ENCODE measurements around the gene STAB1.

The STAB1 gene

GRCh38 chr3:52531860-52532516 lies 36.9 kb downstream of the STAB1 start:
- ChIA-PET POLR2A (interaction anchor here (0.6 to 2.0 kb wide), 4 partner anchors 22 to 816 kb away, joined by 3 to 7 read pairs (median 6); partner anchors contain the start of gene STAB1), CTCF (interaction anchor here (1.0 to 1.9 kb wide), 2 partner anchors 33 to 60 kb away, joined by 3 to 6 read pairs; no protein-coding TSS in a partner anchor)
- H3K27ac ChIP-seq (ENCODE audit: insufficient read depth in 1 of 2, low read depth in 1 of 2, low read length in 2 of 2, poor library complexity in 1 of 2, severe bottlenecking in 2 of 2): no peak overlapping the region
- H3K27me3 ChIP-seq (replicated peaks in 2 of 5; ENCODE audit: control insufficient read depth in 4 of 5, insufficient read depth in 5 of 5, low read length in 4 of 5): no peaks in the 10 kb centered on the region
- no peaks in the 10 kb centered on the region for H3K9me3 ChIP-seq (ENCODE audit: control extremely low read depth in 1 of 5, control insufficient read depth in 4 of 5, insufficient read depth in 2 of 5, low read depth in 1 of 5, low read length in 4 of 5)
- 87% methylated on average over 10 of the region's 14 CpGs for WGBS (ENCODE audit: insufficient coverage)
- peak overlapping the region in 2 of 7 experiments; percentile 68 to 75 for H3K4me3 ChIP-seq (ENCODE audit: control insufficient read depth in 1 of 7, extremely low read depth in 1 of 7, insufficient read depth in 4 of 7, low read depth in 2 of 7, low read length in 6 of 7)
- DNase-seq: no peak
- H3K36me3 ChIP-seq (ENCODE audit: control insufficient read depth in 4 of 4, insufficient read depth in 4 of 4, low read length in 3 of 4): peaks cover 5 to 35% (median 18%) of the 10 kb centered on the region in 4 experiments
- peaks cover 8 to 53% (median 37%) of the 10 kb centered on the region in 4 experiments for H3K4me1 ChIP-seq (ENCODE audit: control extremely low read depth in 1 of 4, control insufficient read depth in 4 of 4, insufficient read depth in 4 of 4, low read length in 3 of 4)

- Histone ChIP-seq H3K27me3 (replicated peaks in 2 of 5; ENCODE audit: control insufficient read depth in 4 of 5, insufficient read depth in 5 of 5, low read length in 4 of 5) (no peaks in the 10 kb centered on the region), H3K4me3 (ENCODE audit: control insufficient read depth in 1 of 7, extremely low read depth in 1 of 7, insufficient read depth in 4 of 7, low read depth in 2 of 7, low read length in 6 of 7) (peak overlapping the region in 6 of 7 experiments; percentile 42 to 75 (median 68)), H3K27ac (ENCODE audit: insufficient read depth in 1 of 2, low read depth in 1 of 2, low read length in 2 of 2, poor library complexity in 1 of 2, severe bottlenecking in 2 of 2) (no peak overlapping the region), H3K4me1 (ENCODE audit: control extremely low read depth in 1 of 4, control insufficient read depth in 4 of 4, insufficient read depth in 4 of 4, low read length in 3 of 4) (peaks cover 11 to 58% (median 42%) of the 10 kb centered on the region in 4 experiments), H3K9me3 (ENCODE audit: control extremely low read depth in 1 of 5, control insufficient read depth in 4 of 5, insufficient read depth in 2 of 5, low read depth in 1 of 5, low read length in 4 of 5) (no peaks in the 10 kb centered on the region), H3K36me3 (ENCODE audit: control insufficient read depth in 4 of 4, insufficient read depth in 4 of 4, low read length in 3 of 4) (peaks cover 5 to 31% (median 15%) of the 10 kb centered on the region in 4 experiments)
- peak; percentile 66 to 84 (median 81) for DNase-seq
- ChIA-PET POLR2A (interaction anchor here (0.6 to 2.0 kb wide), 3 partner anchors 21 to 42 kb away, joined by 6 to 7 read pairs (median 7); partner anchors contain the start of gene STAB1), CTCF (interaction anchor here (1.0 to 1.1 kb wide), 2 partner anchors 36 to 60 kb away, joined by 3 read pairs; no protein-coding TSS in a partner anchor)
- 17% methylated on average over 4 of the region's 5 CpGs for WGBS (ENCODE audit: insufficient coverage)
Measured at GRCh38 chr3:52532517-52532837, 37.3 kb downstream of the STAB1 start.

GRCh38 chr3:52532838-52533622 lies 37.9 kb downstream of the STAB1 start:
- H3K27me3 ChIP-seq (replicated peaks in 2 of 5; ENCODE audit: control insufficient read depth in 4 of 5, insufficient read depth in 5 of 5, low read length in 4 of 5): no peaks in the 10 kb centered on the region
- no peaks in the 10 kb centered on the region for H3K9me3 ChIP-seq (ENCODE audit: control extremely low read depth in 1 of 5, control insufficient read depth in 4 of 5, insufficient read depth in 2 of 5, low read depth in 1 of 5, low read length in 4 of 5)
- H3K36me3 ChIP-seq (ENCODE audit: control insufficient read depth in 4 of 4, insufficient read depth in 4 of 4, low read length in 3 of 4): peaks cover 2 to 31% (median 10%) of the 10 kb centered on the region in 4 experiments
- DNase-seq: peak in 2 of 3 donors; percentile 15 to 29
- ChIA-PET CTCF (interaction anchor here (1.0 to 1.1 kb wide), 2 partner anchors 37 to 61 kb away, joined by 3 read pairs; no protein-coding TSS in a partner anchor), POLR2A (interaction anchor here (2.0 kb wide), 1 partner anchor 43 kb away, joined by 7 read pairs; no protein-coding TSS in a partner anchor)
- 3% methylated on average over 58 of the region's 78 CpGs for WGBS (ENCODE audit: insufficient coverage)
- peak overlapping the region; percentile 23 to 75 (median 68) for H3K4me3 ChIP-seq (ENCODE audit: control insufficient read depth in 1 of 7, extremely low read depth in 1 of 7, insufficient read depth in 4 of 7, low read depth in 2 of 7, low read length in 6 of 7)
- peaks cover 12 to 63% (median 48%) of the 10 kb centered on the region in 4 experiments for H3K4me1 ChIP-seq (ENCODE audit: control extremely low read depth in 1 of 4, control insufficient read depth in 4 of 4, insufficient read depth in 4 of 4, low read length in 3 of 4)
- H3K27ac ChIP-seq (ENCODE audit: insufficient read depth in 1 of 2, low read depth in 1 of 2, low read length in 2 of 2, poor library complexity in 1 of 2, severe bottlenecking in 2 of 2): no peak overlapping the region

GRCh38 chr3:52533623-52534280 lies 38.6 kb downstream of the STAB1 start, which contains the start of gene NT5DC2:
Gene NT5DC2 (minus strand): TSS chr3:52533857. CDS start chr3:52533737, 120 bp downstream.
- H3K9me3 ChIP-seq (ENCODE audit: control extremely low read depth in 1 of 5, control insufficient read depth in 4 of 5, insufficient read depth in 2 of 5, low read depth in 1 of 5, low read length in 4 of 5): no peaks in the 10 kb centered on the region
- H3K36me3 ChIP-seq (ENCODE audit: control insufficient read depth in 4 of 4, insufficient read depth in 4 of 4, low read length in 3 of 4): peaks cover 0 to 26% (median 4%) of the 10 kb centered on the region in 4 experiments
- WGBS (ENCODE audit: insufficient coverage): under 1% methylated on average over 36 of the region's 91 CpGs
- peaks cover 12 to 70% (median 51%) of the 10 kb centered on the region in 4 experiments for H3K4me1 ChIP-seq (ENCODE audit: control extremely low read depth in 1 of 4, control insufficient read depth in 4 of 4, insufficient read depth in 4 of 4, low read length in 3 of 4)
- ChIA-PET POLR2A (interaction anchor here (2.0 kb wide), 1 partner anchor 43 kb away, joined by 7 read pairs; no protein-coding TSS in a partner anchor), CTCF (interaction anchor here (1.1 kb wide), 1 partner anchor 37 kb away, joined by 3 read pairs; no protein-coding TSS in a partner anchor)
- peak within 1 kb of the TSS; percentile 28 to 75 (median 68) for H3K4me3 ChIP-seq (ENCODE audit: control insufficient read depth in 1 of 7, extremely low read depth in 1 of 7, insufficient read depth in 4 of 7, low read depth in 2 of 7, low read length in 6 of 7)
- peak; percentile 54 to 68 (median 62) for DNase-seq
- no peak within 1 kb of the TSS for H3K27ac ChIP-seq (ENCODE audit: insufficient read depth in 1 of 2, low read depth in 1 of 2, low read length in 2 of 2, poor library complexity in 1 of 2, severe bottlenecking in 2 of 2)
- H3K27me3 ChIP-seq (replicated peaks in 2 of 5; ENCODE audit: control insufficient read depth in 4 of 5, insufficient read depth in 5 of 5, low read length in 4 of 5): no peaks in the 10 kb centered on the region

- ChIA-PET CTCF (no interaction called here), POLR2A (no interaction called here)
- WGBS (ENCODE audit: insufficient coverage): 88% methylated on average over 54 of the region's 57 CpGs
- Histone ChIP-seq H3K4me1 (ENCODE audit: control extremely low read depth in 1 of 4, control insufficient read depth in 4 of 4, insufficient read depth in 4 of 4, low read length in 3 of 4) (peaks cover 14 to 77% (median 57%) of the 10 kb centered on the region in 4 experiments), H3K4me3 (ENCODE audit: control insufficient read depth in 1 of 7, extremely low read depth in 1 of 7, insufficient read depth in 4 of 7, low read depth in 2 of 7, low read length in 6 of 7) (peak overlapping the region in 6 of 7 experiments; percentile 17 to 67 (median 56)), H3K9me3 (ENCODE audit: control extremely low read depth in 1 of 5, control insufficient read depth in 4 of 5, insufficient read depth in 2 of 5, low read depth in 1 of 5, low read length in 4 of 5) (no peaks in the 10 kb centered on the region), H3K36me3 (ENCODE audit: control insufficient read depth in 4 of 4, insufficient read depth in 4 of 4, low read length in 3 of 4) (peaks cover 0 to 24% (median 2%) of the 10 kb centered on the region in 4 experiments), H3K27me3 (replicated peaks in 2 of 5; ENCODE audit: control insufficient read depth in 4 of 5, insufficient read depth in 5 of 5, low read length in 4 of 5) (no peaks in the 10 kb centered on the region), H3K27ac (ENCODE audit: insufficient read depth in 1 of 2, low read depth in 1 of 2, low read length in 2 of 2, poor library complexity in 1 of 2, severe bottlenecking in 2 of 2) (no peak overlapping the region)
- no peak for DNase-seq
Measured at GRCh38 chr3:52534281-52535183, 39.4 kb downstream of the STAB1 start.
